Measurements from ENCODE around the gene B4GAT1.

DNA sequence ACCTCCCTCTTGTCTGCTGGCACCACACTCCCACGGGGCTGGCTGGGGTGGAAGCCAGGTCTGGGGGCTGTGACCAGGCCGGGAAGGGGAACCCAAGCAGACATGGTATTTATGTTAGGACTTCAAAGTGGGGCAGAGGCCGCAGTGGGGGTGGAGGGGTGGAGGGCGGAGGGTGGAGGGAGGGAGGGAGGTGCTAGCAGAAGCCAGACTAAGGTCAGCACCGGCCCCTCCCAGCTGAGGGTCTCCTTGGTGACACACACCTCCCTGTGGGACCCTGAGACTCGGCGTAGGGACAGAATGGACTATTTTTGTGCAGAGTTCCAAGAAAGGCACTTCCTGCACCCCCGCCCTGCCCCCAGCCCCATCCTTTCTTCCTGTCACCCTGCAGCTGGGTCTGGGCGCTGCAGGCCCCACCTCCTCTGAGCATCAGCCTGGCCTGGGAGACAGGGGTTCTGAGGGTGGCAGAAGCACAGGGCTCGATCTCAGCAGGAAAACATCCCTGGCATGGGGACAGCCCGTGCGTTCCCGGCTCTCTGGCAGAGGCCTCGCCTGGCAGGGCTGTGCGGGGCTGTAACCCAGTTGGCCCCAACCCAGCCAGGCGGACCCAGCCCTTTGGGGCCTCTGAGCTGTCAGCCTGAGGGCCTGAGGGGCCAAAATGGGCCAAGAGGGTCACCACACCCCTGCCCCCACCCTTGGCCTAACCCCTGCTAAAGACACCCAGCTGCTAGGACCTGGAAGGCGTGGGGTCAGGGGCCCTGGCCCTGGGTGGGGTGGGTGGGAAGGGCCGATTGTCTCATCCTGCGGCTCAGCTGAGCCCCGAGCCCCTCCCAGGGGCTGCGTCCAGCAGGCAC is 20.9 kb downstream of the B4GAT1 start:
- TF ChIP-seq, protein P1, sequence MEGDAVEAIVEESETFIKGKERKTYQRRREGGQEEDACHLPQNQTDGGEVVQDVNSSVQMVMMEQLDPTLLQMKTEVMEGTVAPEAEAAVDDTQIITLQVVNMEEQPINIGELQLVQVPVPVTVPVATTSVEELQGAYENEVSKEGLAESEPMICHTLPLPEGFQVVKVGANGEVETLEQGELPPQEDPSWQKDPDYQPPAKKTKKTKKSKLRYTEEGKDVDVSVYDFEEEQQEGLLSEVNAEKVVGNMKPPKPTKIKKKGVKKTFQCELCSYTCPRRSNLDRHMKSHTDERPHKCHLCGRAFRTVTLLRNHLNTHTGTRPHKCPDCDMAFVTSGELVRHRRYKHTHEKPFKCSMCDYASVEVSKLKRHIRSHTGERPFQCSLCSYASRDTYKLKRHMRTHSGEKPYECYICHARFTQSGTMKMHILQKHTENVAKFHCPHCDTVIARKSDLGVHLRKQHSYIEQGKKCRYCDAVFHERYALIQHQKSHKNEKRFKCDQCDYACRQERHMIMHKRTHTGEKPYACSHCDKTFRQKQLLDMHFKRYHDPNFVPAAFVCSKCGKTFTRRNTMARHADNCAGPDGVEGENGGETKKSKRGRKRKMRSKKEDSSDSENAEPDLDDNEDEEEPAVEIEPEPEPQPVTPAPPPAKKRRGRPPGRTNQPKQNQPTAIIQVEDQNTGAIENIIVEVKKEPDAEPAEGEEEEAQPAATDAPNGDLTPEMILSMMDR (IDR thresholded peaks at IDR 0.05), result no peak
- TF ChIP-seq POLR2A (IDR thresholded peaks at IDR 0.05), result no peak

All from testis (tissue), 2 donors.